ENCODE measurements around the gene TCF7.
A peak's percentile ranks its signal among the peaks of the same experiment; 100 is the strongest.

Gene TCF7

DNA sequence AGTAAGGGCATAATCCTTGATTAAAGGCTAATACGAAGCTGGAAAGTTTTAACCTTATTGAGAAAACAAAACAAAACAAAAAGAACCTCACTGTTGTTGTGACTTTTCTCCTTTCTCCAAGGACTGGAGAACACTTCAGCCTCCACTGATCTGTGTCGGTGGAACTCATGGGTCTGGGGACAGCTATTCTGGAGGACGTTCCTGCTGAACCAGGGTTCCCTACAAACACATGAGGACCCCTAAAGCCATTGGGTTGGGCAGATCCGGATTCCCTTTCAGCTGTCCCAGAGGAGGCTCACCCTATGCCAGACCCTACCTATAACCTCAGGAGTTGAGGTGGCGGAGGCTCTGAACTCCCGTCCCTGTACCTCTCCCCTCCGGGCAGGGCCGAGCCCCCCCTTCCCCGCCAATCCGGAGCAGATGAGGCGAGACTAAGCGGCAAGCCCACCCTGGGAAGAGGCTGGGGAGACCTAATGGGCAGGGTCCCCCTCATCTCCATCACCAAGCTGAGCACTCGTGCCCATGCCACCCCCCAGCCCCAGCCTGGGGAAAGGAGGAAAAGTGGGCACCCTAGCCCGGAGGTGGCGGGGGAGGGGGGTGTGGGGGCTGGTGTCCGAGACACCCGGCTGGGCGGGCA lies 1.6 kb upstream of the TCF7 start:
- no peak for DNase-seq
- peaks cover 39% of the 10 kb centered on the region for H3K27me3 Mint-ChIP-seq
- peaks cover 65% of the 10 kb centered on the region for H3K4me1 Mint-ChIP-seq
- no peaks in the 10 kb centered on the region for H3K9me3 Mint-ChIP-seq
- H3K27ac Mint-ChIP-seq, result peak overlapping the region; percentile 86
- CTCF ChIA-PET, result interaction anchor here (7.7 kb wide), 1 partner anchor 72 kb away, joined by 64 read pairs; no protein-coding TSS in a partner anchor
- peaks cover 31% of the 10 kb centered on the region for H3K36me3 Mint-ChIP-seq
- peak overlapping the region; percentile 54 for H3K4me3 Mint-ChIP-seq

GRCh38 chr5:134113363-134113889 lies 1.1 kb upstream of the TCF7 start:
- Mint-ChIP-seq H3K27ac (peak overlapping the region; percentile 91), H3K9me3 (no peaks in the 10 kb centered on the region), H3K4me3 (peak overlapping the region; percentile 87), H3K4me1 (peaks cover 66% of the 10 kb centered on the region), H3K36me3 (peaks cover 37% of the 10 kb centered on the region), H3K27me3 (peaks cover 35% of the 10 kb centered on the region)
- CTCF ChIA-PET, result interaction anchor here (7.7 kb wide), 1 partner anchor 73 kb away, joined by 64 read pairs; no protein-coding TSS in a partner anchor
- no peak for DNase-seq

GRCh38 chr5:134114886-134115805 lies 665 bp downstream of the TCF7 start:
- Mint-ChIP-seq H3K27me3 (peaks cover 29% of the 10 kb centered on the region), H3K4me1 (peaks cover 73% of the 10 kb centered on the region), H3K27ac (peak overlapping the region; percentile 95), H3K36me3 (peaks cover 53% of the 10 kb centered on the region), H3K9me3 (no peaks in the 10 kb centered on the region), H3K4me3 (peak overlapping the region; percentile 79)
- CTCF ChIA-PET, result interaction anchor here (0.7 to 7.7 kb wide), 4 partner anchors 31 to 76 kb away, joined by 3 to 64 read pairs (median 4); no protein-coding TSS in a partner anchor
- peak; percentile 89 for DNase-seq

- Mint-ChIP-seq H3K4me3 (peak overlapping the region; percentile 79), H3K27me3 (peaks cover 36% of the 10 kb centered on the region), H3K4me1 (peaks cover 73% of the 10 kb centered on the region), H3K9me3 (no peaks in the 10 kb centered on the region), H3K36me3 (peaks cover 60% of the 10 kb centered on the region), H3K27ac (peak overlapping the region; percentile 95)
- CTCF ChIA-PET, result interaction anchor here (0.7 to 4.4 kb wide), 3 partner anchors 14 to 76 kb away, joined by 3 to 31 read pairs (median 5); no protein-coding TSS in a partner anchor
- no peak for DNase-seq
Observed at GRCh38 chr5:134115806-134116175, 1.3 kb downstream of the TCF7 start.

- peaks cover 37% of the 10 kb centered on the region for H3K27me3 Mint-ChIP-seq
- H3K9me3 Mint-ChIP-seq, result no peaks in the 10 kb centered on the region
- H3K4me3 Mint-ChIP-seq, result peak overlapping the region; percentile 79
- peaks cover 73% of the 10 kb centered on the region for H3K4me1 Mint-ChIP-seq
- DNase-seq, result no peak
- CTCF ChIA-PET, result interaction anchor here (0.6 to 4.4 kb wide), 6 partner anchors 14 to 289 kb away, joined by 3 to 31 read pairs (median 4); no protein-coding TSS in a partner anchor
- peak overlapping the region; percentile 95 for H3K27ac Mint-ChIP-seq
- peaks cover 65% of the 10 kb centered on the region for H3K36me3 Mint-ChIP-seq
Observed at GRCh38 chr5:134116286-134116685, 1.8 kb downstream of the TCF7 start.

DNA sequence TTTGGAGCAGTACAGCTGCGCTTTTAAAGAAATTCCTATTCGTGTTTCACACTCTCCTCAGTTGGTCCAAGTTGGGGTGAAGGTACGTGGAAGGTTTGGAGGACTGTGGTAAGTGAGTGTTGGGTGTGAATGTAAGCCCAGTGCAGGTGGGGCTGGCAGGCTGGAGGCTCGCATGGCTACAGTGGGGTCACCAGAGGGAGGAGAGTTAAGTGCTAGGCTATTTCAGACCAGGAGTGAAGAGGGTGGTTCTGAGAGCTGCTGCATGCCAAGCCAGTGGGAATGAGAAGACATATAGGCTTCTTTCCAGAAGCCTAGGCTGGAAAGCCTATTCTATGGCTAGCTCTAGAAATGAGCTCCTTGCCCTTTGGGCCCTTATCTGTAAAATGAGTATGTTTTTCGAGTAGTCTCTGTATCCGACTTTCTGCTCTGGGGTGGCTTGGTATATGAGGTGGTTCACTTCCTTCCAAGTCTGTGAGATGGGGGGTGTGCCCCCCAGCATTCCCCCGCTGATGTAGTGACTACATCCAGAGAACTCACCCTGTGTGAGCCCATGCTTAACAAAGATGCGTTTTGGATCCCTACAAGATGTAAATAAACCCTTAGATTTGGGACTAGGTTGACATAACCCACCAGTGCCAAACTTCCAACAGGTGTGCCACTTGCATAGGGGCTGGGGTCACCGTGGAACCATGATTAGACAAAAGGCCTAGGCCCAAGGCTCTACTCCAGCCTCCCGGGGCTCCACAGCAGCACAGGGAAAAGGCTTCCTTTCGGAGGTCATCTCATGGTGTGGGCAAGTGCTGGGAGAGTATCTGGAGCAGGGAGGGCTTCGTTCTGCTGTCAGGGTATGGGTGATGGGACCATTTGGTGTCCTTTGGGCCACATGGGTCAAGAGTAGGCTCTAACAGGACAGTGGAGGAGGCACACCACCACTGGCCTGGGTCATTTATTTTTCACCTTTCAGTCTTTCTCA lies 2.6 kb downstream of the TCF7 start:
- H3K27ac Mint-ChIP-seq, result peak overlapping the region; percentile 95
- peaks cover 69% of the 10 kb centered on the region for H3K36me3 Mint-ChIP-seq
- H3K9me3 Mint-ChIP-seq, result no peaks in the 10 kb centered on the region
- peak overlapping the region; percentile 79 for H3K4me3 Mint-ChIP-seq
- peaks cover 34% of the 10 kb centered on the region for H3K27me3 Mint-ChIP-seq
- CTCF ChIA-PET, result interaction anchor here (0.6 to 4.4 kb wide), 6 partner anchors 15 to 288 kb away, joined by 3 to 31 read pairs (median 5); no protein-coding TSS in a partner anchor
- no peak for DNase-seq
- peaks cover 73% of the 10 kb centered on the region for H3K4me1 Mint-ChIP-seq

- Mint-ChIP-seq H3K36me3 (peaks cover 78% of the 10 kb centered on the region), H3K27me3 (peaks cover 24% of the 10 kb centered on the region), H3K27ac (peak overlapping the region; percentile 95), H3K4me1 (peaks cover 75% of the 10 kb centered on the region), H3K9me3 (no peaks in the 10 kb centered on the region), H3K4me3 (peak overlapping the region; percentile 79)
- CTCF ChIA-PET, result interaction anchor here (0.6 to 4.4 kb wide), 6 partner anchors 16 to 79 kb away, joined by 3 to 31 read pairs (median 10); no protein-coding TSS in a partner anchor
- no peak for DNase-seq
Observed at GRCh38 chr5:134118212-134118835, 3.8 kb downstream of the TCF7 start.

DNA sequence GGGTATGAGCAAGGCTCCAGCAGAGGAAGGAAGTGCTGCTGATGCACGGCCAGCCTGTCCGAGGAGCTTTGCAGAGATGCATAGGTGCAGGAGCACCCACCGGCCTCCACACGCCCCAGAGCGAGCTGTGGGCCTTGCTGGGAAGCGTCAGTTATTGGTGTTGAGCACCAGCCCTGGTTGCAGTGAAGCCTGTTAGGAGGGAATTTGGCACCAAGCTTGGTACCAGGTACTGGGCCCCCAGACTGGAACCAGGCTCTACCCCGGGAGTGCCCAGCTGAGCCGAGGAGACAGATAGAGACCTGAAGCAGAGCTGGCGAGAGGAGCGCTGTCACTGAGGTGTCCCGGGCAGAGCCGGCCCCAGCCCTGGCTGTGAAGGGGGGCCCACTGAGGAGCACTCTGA lies 5.2 kb downstream of the TCF7 start:
- peaks cover 18% of the 10 kb centered on the region for H3K27me3 Mint-ChIP-seq
- no peaks in the 10 kb centered on the region for H3K9me3 Mint-ChIP-seq
- CTCF ChIA-PET, result interaction anchor here (0.9 to 4.4 kb wide), 4 partner anchors 18 to 80 kb away, joined by 3 to 31 read pairs (median 12); no protein-coding TSS in a partner anchor
- peaks cover 85% of the 10 kb centered on the region for H3K36me3 Mint-ChIP-seq
- peaks cover 81% of the 10 kb centered on the region for H3K4me1 Mint-ChIP-seq
- H3K4me3 Mint-ChIP-seq, result peak overlapping the region; percentile 79
- peak; percentile 58 for DNase-seq
- peak overlapping the region; percentile 95 for H3K27ac Mint-ChIP-seq

DNA sequence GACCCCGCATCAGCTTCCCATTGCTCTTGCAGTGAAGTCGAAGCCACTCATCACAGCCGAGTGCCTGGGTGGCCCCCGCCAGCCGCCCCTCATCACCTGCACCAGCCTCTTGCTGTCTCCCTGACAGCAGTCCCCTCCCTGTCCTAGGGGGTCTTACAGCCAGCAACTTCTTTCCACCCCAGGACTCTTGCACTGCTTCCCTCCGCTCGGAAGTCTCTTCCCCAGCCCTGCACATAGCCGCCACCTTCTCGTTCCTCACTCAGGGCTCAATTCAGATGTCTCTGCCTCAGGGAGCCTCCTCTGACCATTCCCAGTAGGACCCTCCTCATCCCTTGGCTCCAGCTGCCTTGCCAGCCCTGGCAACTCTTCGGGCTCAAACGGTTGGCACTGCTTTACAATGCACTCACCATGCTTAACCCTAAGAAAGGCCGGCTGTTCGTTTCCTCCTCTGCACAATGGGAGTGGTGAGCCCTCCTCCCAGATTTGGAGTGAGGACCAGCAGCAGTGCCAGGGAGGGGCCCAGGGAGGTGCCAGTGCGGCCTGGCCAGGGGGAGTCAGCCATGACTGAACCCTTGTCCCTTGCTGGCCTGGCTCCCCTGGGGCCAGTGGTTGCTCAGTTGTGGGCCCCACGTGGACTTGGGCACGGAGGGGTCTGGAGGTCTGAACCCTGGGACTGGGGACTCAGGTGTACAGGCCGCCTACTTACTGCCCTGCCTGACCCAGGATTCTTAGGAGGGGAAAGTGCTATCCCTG lies 6.1 kb downstream of the TCF7 start:
- no peaks in the 10 kb centered on the region for H3K9me3 Mint-ChIP-seq
- peaks cover 18% of the 10 kb centered on the region for H3K27me3 Mint-ChIP-seq
- CTCF ChIA-PET, result interaction anchor here (2.4 kb wide), 1 partner anchor 81 kb away, joined by 21 read pairs; no protein-coding TSS in a partner anchor
- peak overlapping the region; percentile 79 for H3K4me3 Mint-ChIP-seq
- H3K4me1 Mint-ChIP-seq, result peaks cover 90% of the 10 kb centered on the region
- DNase-seq, result no peak
- peaks cover 93% of the 10 kb centered on the region for H3K36me3 Mint-ChIP-seq
- peak overlapping the region; percentile 95 for H3K27ac Mint-ChIP-seq

GRCh38 chr5:134122530-134122929 lies 8.0 kb downstream of the TCF7 start:
- CTCF ChIA-PET, result interaction anchor here (2.8 kb wide), 1 partner anchor 83 kb away, joined by 11 read pairs; no protein-coding TSS in a partner anchor
- H3K4me1 Mint-ChIP-seq, result peaks cover 100% of the 10 kb centered on the region
- peaks cover 14% of the 10 kb centered on the region for H3K27me3 Mint-ChIP-seq
- DNase-seq, result peak; percentile 76
- H3K4me3 Mint-ChIP-seq, result peak overlapping the region; percentile 79
- peaks cover 91% of the 10 kb centered on the region for H3K36me3 Mint-ChIP-seq
- peak overlapping the region; percentile 95 for H3K27ac Mint-ChIP-seq
- no peaks in the 10 kb centered on the region for H3K9me3 Mint-ChIP-seq

DNA sequence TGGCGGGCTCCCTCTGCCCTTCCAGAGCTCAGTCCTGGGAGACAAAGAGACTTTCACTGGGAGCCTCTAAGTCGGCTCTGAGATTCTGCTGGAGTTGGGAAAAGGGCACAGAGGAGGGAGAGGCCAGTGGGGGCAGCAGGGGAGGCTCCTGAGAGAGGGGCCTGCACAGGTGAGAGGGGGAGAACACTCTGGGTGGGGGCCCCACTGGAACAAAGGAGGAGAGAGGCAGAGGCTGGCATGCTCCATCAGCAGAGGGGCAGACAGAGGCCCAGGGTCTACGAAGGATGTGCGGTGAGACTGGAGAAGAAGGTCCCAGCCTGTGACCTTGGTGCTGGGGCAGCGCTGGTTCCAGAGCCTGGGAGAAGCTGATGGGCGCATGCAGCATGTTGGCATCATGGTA lies 8.9 kb downstream of the TCF7 start:
- peaks cover 100% of the 10 kb centered on the region for H3K4me1 Mint-ChIP-seq
- no peak for DNase-seq
- H3K27ac Mint-ChIP-seq, result peak overlapping the region; percentile 95
- peaks cover 14% of the 10 kb centered on the region for H3K27me3 Mint-ChIP-seq
- peak overlapping the region; percentile 79 for H3K4me3 Mint-ChIP-seq
- H3K9me3 Mint-ChIP-seq, result no peaks in the 10 kb centered on the region
- peaks cover 90% of the 10 kb centered on the region for H3K36me3 Mint-ChIP-seq
- CTCF ChIA-PET, result interaction anchor here (2.8 kb wide), 1 partner anchor 84 kb away, joined by 11 read pairs; no protein-coding TSS in a partner anchor

Data from activated naive CD4-positive, alpha-beta T cell treated with anti-CD3 and anti-CD28 coated beads, Interleukin-2, amount 10 ng/mL, durations not matched to agents 7 days and 5 days (primary cell).